Adrenal gland (tissue), 5 donors: ENCODE data around the gene DCAF11.

Experiments
- POLR2A ChIP-seq, 2 donors: fragments of 450-650 bp; IDR thresholded peaks; one replicate each; pipeline ENCODE4 v1.6.1; 2017; ENCODE audit warnings: antibody characterized with exemption in 2 of 2, mild to moderate bottlenecking in 2 of 2, moderate library complexity in 1 of 2
- TF ChIP-seq, protein P1 (sequence below), 6 experiments: fragments of 450-650 bp in 4 of 6; fragments of 200-600 bp in 2 of 6; sonication (generic) in 1 of 6; IDR thresholded peaks; 1 replicate in 5 of 6; 2 replicates in 1 of 6; pipeline versions ENCODE4 v1.5.1 to v1.8.0; 2016 to 2021; ENCODE audit warnings: antibody characterized with exemption in 6 of 6, mild to moderate bottlenecking in 2 of 6, moderate library complexity in 1 of 6
- donor health status: DM: no; HTN: no; CAD: no.

DNA sequence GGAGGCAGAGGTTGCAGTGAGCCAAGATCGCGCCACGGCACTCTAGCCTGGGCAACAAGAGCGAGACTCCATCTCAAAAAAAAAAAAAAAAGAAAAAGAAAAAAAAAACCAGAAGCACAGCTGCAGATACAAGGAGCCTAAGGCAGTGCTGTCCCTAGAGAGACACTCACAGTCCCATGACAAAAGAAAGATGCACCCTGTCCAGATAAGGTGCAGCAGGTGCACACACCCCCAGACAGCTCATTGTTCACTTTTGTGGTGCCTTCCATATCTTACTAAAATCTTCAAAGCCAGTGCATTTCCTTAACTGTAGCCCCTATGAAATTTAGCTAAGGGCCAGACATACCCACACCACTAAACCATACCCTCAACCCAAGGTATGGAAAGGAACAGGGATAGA is 7.8 kb downstream of the DCAF11 start:
- no peak for TF ChIP-seq POLR2A (IDR thresholded peaks at IDR 0.05)
- TF ChIP-seq, protein P1, sequence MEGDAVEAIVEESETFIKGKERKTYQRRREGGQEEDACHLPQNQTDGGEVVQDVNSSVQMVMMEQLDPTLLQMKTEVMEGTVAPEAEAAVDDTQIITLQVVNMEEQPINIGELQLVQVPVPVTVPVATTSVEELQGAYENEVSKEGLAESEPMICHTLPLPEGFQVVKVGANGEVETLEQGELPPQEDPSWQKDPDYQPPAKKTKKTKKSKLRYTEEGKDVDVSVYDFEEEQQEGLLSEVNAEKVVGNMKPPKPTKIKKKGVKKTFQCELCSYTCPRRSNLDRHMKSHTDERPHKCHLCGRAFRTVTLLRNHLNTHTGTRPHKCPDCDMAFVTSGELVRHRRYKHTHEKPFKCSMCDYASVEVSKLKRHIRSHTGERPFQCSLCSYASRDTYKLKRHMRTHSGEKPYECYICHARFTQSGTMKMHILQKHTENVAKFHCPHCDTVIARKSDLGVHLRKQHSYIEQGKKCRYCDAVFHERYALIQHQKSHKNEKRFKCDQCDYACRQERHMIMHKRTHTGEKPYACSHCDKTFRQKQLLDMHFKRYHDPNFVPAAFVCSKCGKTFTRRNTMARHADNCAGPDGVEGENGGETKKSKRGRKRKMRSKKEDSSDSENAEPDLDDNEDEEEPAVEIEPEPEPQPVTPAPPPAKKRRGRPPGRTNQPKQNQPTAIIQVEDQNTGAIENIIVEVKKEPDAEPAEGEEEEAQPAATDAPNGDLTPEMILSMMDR (IDR thresholded peaks at IDR 0.05): no peak
